EL (cell line): ENCODE data around the gene FGF12.
A peak's percentile ranks its signal among the peaks of the same experiment; 100 is the strongest.

ENCODE experiments used
- DNase-seq: peaks from one replicate; pipeline ENCODE4 v3.0.0-alpha.2; 2016

The FGF12 gene

DNA sequence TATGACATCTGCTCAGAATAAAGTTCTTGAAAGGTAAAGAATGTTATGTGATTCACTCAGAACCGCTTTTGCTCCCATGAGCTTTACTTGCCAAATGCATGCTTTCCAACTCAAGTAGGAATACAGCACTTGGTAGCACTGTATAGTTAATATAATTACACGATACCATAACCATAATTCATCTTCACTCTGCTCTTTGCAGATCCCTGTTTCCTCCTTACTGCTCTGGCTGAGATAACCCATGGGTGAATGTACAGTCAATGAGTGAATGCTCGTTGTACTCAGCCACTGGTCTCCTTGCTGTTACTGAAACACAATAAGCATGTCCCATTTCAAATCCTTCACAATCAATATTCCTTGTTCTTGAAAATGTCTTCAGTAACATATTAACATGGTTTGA is 550.0 kb downstream of the FGF12 start:
- DNase-seq = no peak

DNA sequence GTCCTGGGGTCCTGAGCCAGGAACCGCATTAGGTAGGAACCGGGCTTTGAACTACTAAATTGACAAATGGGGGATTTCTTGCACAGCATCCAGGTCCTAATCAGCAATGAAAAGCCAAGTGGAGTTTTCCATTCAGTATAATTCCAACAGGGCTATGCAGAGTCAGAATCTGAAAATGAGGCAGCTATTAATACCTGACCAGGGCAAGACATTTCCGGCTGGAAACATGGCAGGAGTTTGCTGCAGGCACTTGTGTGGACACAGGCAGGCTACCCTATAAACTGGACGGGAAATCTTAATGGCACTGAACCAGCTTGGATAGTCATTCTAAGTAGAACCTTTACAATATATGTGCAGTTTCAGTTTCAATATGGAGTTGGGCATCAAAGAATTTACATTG is 553.1 kb downstream of the FGF12 start:
- no peak for DNase-seq

DNA sequence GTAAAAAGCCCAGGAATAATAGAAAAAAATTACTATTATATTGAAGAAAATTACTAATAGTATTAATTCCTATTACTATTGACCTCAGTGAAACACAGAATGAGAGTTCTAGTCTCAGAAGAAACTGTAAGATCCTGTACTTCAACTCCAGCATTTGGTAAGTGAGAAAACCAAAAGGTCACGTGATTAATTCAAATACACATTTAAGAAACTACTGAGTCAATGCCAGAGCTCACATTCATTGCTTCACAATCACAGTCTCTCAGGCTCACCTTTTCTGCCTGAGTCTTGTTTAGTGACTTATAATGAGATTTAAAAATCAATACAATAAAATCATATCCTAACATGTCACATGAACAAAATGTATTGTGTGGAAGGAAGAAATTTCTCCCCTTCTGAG is 556.1 kb downstream of the FGF12 start:
- DNase-seq = no peak

DNA sequence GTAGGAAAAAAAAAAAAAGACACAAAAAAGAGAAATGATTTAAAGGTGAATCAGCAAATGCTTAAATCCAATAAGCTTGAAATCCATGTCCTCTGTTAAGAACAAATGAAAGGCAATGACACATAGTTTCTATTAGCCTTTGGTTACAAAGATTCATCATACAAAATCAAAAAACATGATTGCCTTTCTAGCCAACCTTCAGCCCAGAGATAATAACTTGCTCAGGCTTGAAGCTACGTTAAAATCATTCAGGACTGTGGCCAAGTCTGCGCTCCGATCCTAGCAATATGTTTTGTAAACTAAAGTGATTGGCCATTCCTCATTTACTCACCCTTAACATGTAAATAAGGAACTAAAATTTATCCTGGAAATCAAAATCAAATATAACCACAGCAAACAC is 556.7 kb downstream of the FGF12 start:
- peak; percentile 4 for DNase-seq

DNA sequence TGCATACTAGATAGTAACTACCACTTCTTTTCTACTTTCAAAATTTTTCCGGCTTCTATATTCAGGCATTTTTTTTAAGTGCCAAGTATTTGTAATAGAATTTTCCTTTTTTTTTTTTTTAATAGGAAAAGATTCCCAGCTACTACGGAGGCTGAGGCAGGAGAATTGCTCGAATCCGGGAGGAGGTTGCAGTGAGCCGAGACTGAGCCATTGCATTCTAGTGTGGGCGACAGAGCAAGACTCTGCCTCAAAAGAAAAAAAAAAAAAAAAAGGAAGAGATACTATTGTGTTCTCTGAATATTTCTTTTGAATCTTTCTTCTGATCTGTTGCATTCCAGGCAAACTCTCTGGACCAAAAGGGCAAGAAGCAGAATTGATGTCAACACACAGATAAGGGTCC is 557.3 kb downstream of the FGF12 start:
- DNase-seq = no peak

DNA sequence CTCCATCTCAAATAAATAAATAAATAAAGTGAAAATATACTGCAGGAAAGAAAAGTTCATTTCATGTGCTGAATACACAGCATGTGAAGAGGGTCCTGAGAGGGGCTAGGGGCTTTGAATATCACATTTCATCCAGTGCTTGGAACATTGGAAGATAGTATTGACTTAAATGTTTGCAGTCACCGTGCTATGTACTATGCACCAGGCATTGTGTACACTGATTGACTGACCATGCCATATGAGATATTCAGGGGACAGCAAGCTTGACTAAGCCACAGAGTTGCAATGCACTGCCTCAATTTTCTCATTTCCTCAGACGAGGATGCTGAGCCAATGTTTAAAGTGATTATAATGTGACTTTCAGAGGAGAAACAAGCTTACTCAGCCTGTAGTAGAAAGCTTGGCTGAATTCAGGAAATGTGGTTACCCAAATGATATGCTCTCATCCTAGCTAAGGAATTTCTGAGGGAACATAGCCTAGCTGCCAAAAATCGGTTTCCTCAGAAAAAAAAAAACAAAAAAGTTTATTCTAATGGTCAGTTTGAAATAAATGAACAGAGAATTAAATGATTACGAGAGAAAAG is 557.9 kb downstream of the FGF12 start:
- peak; percentile 47 for DNase-seq

DNA sequence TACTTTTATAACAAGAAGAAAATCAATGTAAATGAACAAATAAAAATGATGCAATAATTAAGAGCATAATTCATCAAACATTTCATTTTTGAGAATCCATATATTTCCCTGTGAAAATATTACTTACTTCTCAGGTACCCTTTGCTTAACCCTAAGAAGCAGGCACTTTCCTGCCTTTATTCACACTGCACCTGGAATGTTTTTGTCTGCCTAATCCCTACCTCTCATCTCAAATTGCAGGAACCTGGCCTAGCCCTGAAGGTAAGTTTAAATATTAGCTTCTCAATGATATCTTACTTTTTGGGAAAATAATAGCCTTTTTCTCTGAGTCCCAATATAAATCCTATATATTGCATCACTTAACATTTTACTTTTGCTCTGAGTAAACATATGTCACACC is 559.1 kb downstream of the FGF12 start:
- no peak for DNase-seq

DNA sequence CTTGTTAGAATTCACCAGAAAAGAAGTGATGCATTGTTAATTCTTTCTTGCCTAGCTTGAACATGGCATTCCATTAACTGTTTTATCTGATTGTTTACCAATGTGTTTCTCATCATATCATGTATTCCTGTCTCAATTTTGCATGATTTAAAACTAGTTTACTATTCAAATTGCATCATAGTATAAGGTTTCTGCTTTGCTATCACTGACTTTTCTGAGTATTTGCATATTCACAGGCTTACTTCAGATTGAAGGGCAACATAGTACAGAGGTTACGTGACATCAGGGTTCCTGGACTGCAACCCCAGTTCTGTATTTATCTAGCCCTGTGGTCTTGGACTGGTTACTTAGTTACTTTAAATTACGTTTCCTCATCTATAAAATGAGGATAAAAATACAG is 561.8 kb downstream of the FGF12 start:
- DNase-seq = no peak

DNA sequence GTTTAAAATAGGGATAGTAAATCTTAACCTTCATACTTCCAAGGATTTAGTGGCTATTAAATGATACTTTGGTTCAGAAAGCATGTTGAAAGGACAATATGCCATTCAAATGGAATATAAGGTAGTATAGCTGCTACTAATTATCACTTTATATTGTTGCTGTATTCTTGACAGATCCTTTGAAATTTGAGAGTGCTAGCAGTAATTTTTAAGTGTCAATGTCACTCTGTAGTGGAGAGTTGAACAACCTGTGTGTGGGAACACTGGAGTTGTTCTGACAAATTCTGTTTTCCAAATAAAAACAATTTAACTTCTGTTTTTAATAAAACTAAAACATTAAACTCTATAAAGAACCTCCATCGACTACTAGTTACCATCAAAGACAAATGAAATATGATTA is 565.7 kb downstream of the FGF12 start:
- no peak for DNase-seq

DNA sequence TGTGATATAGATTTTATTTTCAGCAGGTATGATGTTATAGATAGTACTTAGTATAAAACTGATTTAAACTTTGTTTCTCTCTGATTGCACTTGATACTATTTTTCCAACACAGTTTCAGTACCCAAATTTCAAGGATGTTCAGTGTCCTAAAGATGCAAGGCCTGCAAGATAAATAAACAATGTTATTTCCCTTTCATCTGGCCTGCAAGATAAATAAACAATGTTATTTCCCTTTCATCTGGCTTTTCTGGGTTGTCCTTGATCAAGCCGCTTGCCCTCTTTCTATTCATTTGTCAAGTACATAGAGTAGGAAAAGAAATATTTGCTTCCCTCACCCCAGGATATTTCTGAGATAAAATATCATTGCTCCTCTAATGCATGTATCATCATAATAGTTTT is 571.0 kb downstream of the FGF12 start:
- no peak for DNase-seq

DNA sequence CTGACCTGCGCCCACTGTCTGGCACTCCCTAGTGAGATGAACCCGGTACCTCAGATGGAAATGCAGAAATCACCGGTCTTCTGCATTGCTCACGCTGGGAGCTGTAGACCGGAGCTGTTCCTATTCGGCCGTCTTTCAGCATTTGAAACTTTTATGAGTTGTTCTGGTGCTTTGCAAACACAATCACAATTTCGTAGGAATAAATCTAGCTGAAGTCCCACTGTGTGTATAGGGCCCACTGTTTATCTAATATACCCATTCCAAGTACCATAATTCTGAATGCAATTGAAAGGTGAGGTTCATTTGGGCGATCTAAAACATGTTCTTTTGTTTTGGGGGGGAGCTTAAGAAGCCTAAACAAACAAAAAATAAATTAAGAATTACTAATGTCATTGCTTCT is 572.1 kb downstream of the FGF12 start:
- no peak for DNase-seq

DNA sequence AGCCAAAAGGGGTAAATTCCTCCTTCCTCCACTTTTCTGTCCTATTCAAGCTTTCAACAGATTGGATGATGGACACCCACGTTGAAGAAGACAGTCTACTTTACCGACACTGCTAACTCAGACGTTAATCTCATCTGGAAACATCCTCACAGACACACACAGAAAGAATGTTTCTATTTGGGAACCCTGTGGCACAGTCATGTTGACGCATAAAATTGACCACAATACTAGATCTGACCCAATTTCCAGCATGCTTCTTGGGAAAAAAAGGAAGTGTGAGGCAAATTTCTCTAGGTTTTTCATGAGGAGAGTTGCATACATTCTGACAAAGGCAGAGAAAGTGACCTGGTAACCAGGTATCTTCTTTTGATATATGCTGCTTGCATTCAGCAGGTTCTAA is 594.1 kb downstream of the FGF12 start:
- DNase-seq = peak; percentile 50

DNA sequence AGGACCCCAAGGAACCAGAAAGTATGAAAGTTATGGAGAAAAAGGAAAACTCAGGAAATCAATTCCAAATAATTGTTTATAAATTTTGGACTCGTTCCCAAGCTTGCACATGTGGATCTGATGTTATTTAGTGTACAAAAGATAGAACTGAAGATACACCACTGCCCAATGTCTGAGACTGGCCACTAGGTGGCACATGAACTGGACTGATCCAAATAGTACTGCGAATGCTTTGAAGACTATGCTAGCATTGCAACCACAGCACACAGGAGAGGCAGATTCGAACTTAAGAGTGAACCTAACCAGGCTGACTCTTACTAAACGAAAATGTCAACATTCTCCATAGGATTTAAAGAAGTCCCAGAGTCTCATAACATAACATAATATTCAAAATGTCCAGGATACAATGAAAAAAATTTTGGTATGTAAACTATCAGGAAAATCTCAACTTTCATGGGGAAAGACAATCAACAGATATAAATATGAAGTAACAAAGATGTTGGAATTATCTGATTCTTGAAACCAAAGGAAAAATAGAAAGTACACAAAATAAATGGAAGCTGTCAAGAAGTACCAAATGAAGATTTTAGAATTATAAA is 596.7 kb downstream of the FGF12 start:
- peak; percentile 47 for DNase-seq

DNA sequence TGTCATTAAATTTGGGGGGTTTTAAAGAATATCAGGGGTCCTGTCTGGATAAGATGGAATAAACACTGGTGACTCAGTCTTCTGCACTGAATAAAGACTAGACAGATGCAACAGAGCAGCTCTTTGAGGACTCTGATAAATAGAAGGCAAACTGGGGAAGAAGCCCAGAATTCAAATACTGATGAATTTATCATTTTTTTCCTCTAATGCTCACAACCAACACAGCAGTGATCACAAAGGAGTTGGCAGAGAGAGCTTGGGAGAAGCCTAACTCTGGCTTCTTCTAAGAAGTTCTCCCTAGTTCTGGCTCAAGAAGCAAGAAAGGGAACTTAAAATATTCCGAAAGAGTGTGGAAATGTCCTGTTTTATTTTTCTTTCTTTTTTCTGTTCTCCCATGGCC is 597.8 kb downstream of the FGF12 start:
- DNase-seq = no peak

DNA sequence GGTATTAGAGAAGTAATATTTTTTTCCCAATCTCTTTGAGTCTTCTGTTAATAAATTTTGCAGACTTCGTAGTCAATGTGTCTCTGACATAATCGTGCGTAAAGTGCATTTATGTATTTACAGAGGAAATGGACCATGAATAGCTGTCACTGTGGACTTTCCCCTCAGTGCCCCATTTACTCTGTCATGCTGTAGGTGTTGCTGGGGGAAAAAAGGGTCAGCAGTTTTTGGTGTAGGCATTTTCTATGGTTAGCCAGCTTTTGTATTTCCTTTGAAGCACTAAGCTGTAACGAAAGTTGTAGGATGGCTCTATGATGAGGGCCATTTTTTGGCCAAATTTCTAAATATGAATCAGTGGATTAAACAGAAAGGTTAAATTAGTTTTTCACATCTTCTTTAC is 598.4 kb downstream of the FGF12 start:
- no peak for DNase-seq

DNA sequence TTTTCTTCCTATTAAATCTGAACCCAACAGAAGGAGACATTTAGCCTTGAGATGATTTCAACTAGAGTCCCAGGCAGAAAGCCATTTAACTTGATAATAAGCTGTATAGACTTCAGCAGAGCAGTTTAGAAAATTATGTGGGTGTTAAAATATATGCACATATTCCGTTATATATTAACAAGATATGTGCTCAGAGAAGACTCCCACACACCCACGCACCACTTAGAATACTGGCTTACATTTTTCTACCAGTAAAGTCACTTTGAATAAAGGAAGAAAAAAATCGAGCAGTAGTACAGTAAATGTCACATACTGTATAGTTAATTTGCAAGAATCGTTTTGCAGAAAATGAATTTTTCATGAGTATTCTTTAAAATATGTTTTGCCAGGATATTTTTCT is 599.3 kb downstream of the FGF12 start:
- no peak for DNase-seq

DNA sequence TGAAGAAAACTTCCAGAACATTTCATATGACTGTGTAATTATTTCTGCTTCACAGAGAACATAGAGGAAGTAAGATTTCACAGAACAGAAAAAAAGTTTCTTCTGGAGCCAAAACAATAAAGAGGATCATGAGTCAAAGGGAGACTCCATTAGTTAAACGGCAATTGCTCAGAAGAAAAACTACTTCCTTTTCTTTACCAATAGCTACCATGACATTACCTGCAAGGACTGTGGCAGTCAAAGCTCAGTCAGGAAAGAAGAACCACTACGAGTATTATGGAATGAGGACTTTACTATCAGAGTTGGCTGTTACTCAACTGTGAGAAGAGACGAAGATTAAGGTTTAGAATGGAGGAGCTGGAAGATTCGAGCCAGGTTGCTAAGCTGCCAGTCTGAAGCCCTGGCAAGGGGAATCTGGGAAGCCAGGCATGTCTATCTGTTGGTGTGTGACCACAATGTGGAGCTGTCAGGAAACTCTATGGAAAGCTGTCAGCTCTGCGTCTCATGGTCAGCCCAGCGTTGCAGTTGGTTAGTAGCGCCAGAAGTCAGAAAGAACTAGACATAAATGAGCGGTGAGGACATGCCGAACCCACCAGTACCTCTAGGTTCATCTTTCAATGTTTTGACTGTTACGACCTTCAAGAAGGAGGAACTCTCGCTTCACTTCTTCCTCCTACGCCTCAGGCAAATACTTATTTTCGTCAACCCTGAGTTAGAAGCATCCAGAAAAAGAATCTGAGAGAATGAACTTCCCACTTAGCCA is 604.3 kb downstream of the FGF12 start:
- DNase-seq = no peak

DNA sequence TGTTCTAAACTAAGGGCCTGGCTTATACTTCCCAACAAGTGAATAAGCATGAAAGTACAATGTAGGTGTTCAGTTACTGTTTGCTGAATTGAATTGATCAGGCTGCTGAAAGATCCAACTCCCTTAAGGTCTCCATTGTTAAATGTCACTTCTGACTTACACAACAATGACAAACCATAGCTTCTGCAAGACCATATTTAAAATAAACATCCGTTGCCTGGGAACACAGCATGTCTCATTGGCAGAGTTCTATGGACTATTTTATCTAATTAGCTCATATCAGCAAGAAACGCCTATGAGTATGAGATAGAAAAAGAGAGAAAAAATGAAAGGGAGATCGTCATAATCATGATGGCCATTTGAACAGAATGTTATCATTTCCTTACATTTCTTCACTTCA is 605.4 kb downstream of the FGF12 start:
- no peak for DNase-seq

DNA sequence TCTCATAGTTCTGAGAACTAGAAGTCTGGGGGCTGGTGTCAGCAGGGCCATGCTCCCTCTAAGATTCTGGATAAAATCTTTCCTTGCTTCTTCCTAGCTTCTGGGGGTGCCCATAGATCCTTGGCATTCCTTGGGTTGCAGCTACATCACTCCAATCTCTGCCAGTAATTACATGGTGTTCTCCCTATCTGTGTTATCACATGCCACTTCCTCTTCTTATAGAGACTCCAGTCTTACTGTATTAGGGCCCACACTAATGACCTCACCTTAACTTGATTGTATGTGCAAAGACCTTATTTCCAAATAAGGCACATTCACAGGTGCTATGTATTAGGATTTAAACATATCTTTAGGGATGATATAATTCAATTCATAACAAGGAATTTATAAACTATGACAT is 618.5 kb downstream of the FGF12 start:
- DNase-seq = no peak

DNA sequence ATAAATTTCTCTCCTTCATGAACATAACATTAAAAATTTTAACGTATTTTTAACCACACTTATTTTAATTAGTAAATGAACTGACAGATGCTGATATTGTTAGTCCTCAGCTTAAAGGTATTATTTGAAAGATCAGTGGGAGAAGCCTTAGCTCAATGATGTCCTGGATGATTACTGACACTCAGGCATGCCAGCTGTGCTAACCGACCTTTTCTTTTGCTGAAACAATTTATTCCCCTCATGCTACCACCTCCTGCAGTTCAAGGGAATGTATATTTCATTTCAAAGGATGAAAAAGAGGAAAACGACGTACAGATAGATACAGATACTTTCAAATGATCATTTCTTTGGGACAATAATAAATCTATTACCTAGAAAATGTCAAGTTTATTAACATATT is 620.8 kb downstream of the FGF12 start:
- no peak for DNase-seq

DNA sequence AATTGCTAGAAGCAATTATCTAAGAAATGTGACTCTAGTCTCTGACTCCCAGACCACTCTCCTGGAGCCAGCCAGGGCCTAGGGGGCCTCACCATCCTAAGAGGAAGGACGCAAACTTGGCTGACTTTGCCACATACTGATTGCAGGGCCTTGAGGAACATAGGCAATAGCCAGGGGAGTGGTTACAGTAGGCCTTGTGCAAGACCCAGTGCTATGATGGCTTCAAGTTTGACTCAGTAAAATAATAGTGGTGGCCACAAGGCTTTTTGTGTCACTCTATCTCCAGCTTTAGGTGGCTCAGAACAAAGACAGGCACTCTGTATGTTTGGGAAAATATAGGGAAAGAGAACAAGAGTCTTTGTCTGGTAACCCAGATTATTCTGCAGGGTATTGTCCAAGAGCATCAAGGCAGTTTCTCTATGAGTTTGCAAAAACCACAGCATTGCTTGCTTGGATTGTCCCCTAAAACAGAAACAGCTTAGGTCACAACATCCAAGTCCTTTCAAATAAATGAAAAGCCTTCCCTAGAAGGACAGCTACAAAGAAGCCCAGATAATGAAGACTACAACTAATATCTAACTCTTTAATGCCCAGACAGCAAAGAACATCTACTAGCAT is 634.8 kb downstream of the FGF12 start:
- peak; percentile 53 for DNase-seq

DNA sequence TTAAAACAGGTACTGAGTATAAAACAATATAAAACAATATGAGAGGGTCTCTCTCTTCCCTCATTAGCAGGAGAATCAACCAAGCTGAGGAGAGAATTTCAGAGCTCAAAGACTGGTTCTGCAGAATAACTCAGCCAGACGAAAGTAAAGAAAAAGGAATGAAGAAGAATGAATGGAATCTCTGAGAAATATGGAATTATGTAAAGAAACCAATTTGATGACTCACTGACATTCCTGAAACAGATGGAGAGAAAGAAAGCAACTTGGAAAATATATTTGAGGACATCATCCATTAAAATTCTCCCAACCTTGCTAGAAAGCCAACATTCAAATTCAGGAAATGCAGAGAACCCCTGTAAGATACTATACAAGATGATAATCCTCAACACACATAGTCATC is 635.5 kb downstream of the FGF12 start:
- DNase-seq = peak; percentile 74

DNA sequence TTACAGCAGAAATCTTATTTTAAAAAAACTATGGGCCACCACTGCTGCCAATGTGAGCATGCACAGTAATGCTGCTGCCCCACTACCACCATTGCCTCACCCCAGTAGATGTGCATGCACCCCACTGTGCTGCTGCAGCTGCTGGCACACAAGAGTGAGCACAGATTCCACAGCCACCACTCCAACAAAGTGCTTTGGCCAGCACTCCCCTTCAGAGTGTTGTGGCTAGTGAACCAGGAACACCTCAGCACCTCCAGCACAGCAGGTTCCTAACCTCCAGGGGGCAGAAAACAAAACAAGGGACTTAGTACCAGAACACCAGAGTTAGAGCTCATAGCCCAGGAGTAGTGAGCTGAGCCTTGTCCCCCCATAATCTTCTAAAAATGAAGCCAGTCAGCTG is 636.8 kb downstream of the FGF12 start:
- DNase-seq = peak; percentile 35
